ENCODE measurements around the gene PLEKHJ1.

DNA sequence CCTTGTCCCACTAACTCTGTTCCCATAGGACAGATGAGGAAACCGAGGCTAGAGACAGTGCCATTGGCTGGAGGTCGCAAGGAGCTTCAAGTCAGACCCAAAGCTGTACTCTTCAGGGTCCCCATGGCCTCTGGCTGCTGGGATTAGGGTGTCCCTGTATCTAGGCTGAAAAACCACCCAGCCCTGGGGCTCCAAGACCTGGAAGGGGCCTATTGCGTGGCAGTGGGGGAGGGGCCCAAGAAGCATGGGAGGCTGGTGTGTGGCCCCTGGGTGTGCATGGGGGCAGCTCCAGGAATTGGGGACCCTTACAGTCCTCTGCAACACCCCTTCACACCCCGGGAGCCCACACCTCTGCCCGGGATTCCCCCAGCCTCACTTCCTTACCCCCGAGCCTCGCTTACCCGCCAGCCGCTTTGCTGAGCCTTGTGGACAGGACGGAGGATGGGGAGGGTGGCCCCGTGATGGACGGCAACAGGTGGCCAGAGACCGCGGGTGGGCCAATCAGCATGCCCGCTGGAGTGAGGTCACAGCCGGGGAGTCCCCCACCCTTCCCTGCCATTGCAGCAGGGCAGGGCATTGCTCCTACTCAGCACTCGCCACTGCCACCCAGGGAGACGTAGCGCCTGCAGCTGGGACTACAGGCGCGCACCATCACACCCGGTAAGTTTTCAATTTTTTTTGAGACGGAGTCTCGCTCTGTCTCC, 20.0 kb upstream of the PLEKHJ1 start, which contains the start of gene JSRP1:
- TF ChIP-seq, protein P1, sequence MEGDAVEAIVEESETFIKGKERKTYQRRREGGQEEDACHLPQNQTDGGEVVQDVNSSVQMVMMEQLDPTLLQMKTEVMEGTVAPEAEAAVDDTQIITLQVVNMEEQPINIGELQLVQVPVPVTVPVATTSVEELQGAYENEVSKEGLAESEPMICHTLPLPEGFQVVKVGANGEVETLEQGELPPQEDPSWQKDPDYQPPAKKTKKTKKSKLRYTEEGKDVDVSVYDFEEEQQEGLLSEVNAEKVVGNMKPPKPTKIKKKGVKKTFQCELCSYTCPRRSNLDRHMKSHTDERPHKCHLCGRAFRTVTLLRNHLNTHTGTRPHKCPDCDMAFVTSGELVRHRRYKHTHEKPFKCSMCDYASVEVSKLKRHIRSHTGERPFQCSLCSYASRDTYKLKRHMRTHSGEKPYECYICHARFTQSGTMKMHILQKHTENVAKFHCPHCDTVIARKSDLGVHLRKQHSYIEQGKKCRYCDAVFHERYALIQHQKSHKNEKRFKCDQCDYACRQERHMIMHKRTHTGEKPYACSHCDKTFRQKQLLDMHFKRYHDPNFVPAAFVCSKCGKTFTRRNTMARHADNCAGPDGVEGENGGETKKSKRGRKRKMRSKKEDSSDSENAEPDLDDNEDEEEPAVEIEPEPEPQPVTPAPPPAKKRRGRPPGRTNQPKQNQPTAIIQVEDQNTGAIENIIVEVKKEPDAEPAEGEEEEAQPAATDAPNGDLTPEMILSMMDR (IDR thresholded peaks at IDR 0.05): no peak
- TF ChIP-seq POLR2AphosphoS5 (IDR thresholded peaks at IDR 0.05) (no peak), EP300 (IDR thresholded peaks at IDR 0.05) (no peak)

Data from suprapubic skin (tissue), 4 donors.